NCI-H526 treated with DMSO at 0.1 percent for 48 hours (cell line): ENCODE results near the gene PKNOX2.

Source experiments
- DNase-seq: peaks from one replicate; lab custom pipeline; 2025; lab: John Stamatoyannopoulos, UW

The PKNOX2 gene

GRCh38 chr11:125287491-125288210, 123.1 kb downstream of the PKNOX2 start:
- DNase-seq = no peak

- DNase-seq = no peak
Measured at GRCh38 chr11:125289419-125290098, 125.0 kb downstream of the PKNOX2 start.

GRCh38 chr11:125290263-125290662, 125.7 kb downstream of the PKNOX2 start:
- no peak for DNase-seq

GRCh38 chr11:125292100-125292499, 127.5 kb downstream of the PKNOX2 start:
- DNase-seq = peak; percentile 73

- DNase-seq = no peak
Measured at GRCh38 chr11:125293596-125293995, 129.0 kb downstream of the PKNOX2 start.

GRCh38 chr11:125295931-125296330, 131.4 kb downstream of the PKNOX2 start:
- no peak for DNase-seq

GRCh38 chr11:125297346-125297915, 132.9 kb downstream of the PKNOX2 start:
- DNase-seq = no peak

- no peak for DNase-seq
Measured at GRCh38 chr11:125299061-125299615, 134.6 kb downstream of the PKNOX2 start.

- no peak for DNase-seq
Measured at GRCh38 chr11:125299821-125300220, 135.3 kb downstream of the PKNOX2 start.

- no peak for DNase-seq
Measured at GRCh38 chr11:125300791-125301218, 136.3 kb downstream of the PKNOX2 start.

- no peak for DNase-seq
Measured at GRCh38 chr11:125301346-125301745, 136.8 kb downstream of the PKNOX2 start.

- no peak for DNase-seq
Measured at GRCh38 chr11:125303186-125303585, 138.6 kb downstream of the PKNOX2 start.

GRCh38 chr11:125303694-125304093, 139.1 kb downstream of the PKNOX2 start:
- no peak for DNase-seq

- no peak for DNase-seq
Measured at GRCh38 chr11:125304136-125304535, 139.6 kb downstream of the PKNOX2 start.

GRCh38 chr11:125304876-125305275, 140.3 kb downstream of the PKNOX2 start:
- DNase-seq = no peak

- peak; percentile 30 for DNase-seq
Measured at GRCh38 chr11:125305345-125305744, 140.8 kb downstream of the PKNOX2 start.

GRCh38 chr11:125306476-125306875, 141.9 kb downstream of the PKNOX2 start:
- DNase-seq = no peak

- DNase-seq = no peak
Measured at GRCh38 chr11:125308246-125308645, 143.7 kb downstream of the PKNOX2 start.

GRCh38 chr11:125312391-125312790, 147.8 kb downstream of the PKNOX2 start:
- DNase-seq = no peak

GRCh38 chr11:125312812-125313211, 148.3 kb downstream of the PKNOX2 start:
- DNase-seq = no peak

GRCh38 chr11:125313271-125314219, 149.0 kb downstream of the PKNOX2 start:
- no peak for DNase-seq
